Karpas-422 (cell line): ENCODE results near the gene ALPL. TPM values are rescaled to one million over a fixed set of nuclear protein-coding genes. Genes with fewer than 3 reads are reported as not detected.

ENCODE experiments used
- DNase-seq: peaks from one replicate; pipeline ENCODE4 v3.0.0-alpha.2; 2015
- H2AFZ ChIP-seq: fragments of 200-600 bp; sonication (generic); 2 replicates; pipeline ENCODE4 v1.6.1; 2014; ENCODE audit warnings: antibody characterized with exemption, low read length, mixed read lengths
- H3K27ac ChIP-seq: fragments of 200-600 bp; sonication (generic); 2 replicates; pipeline ENCODE4 v1.5.1; 2014; ENCODE audit warnings: mild to moderate bottlenecking, low read length, moderate library complexity
- H3K27me3 ChIP-seq: fragments of 200-600 bp; sonication (generic); 2 replicates; pipeline ENCODE4 v1.6.1; 2014; ENCODE audit warnings: low read length, mixed read lengths
- H3K36me3 ChIP-seq: fragments of 200-600 bp; sonication (generic); 2 replicates; pipeline ENCODE4 v1.6.1; 2014; ENCODE audit warnings: low read length, mixed read lengths; ENCODE audit not compliant: insufficient read depth
- H3K4me1 ChIP-seq: fragments of 200-600 bp; sonication (generic); 2 replicates; pipeline ENCODE4 v1.6.1; 2014; ENCODE audit warnings: mild to moderate bottlenecking, low read length, mixed read lengths
- H3K4me2 ChIP-seq: fragments of 200-600 bp; sonication (generic); 2 replicates; pipeline ENCODE4 v1.6.1; 2014; ENCODE audit warnings: low read length, low read depth, mild to moderate bottlenecking; ENCODE audit not compliant: poor library complexity, severe bottlenecking
- H3K4me3 ChIP-seq: fragments of 200-600 bp; sonication (generic); 2 replicates; pipeline ENCODE4 v1.5.1; 2014; ENCODE audit warnings: mild to moderate bottlenecking, antibody characterized with exemption, low read length, mixed read lengths
- H3K79me2 ChIP-seq: fragments of 200-600 bp; sonication (generic); 2 replicates; pipeline ENCODE4 v1.6.1; 2014; ENCODE audit warnings: mild to moderate bottlenecking, low read length, mixed read lengths
- H3K9ac ChIP-seq: fragments of 200-600 bp; sonication (generic); 2 replicates; pipeline ENCODE4 v1.6.0; 2014; ENCODE audit warnings: low read length
- H3K9me2 ChIP-seq: fragments of 200-600 bp; sonication (generic), shearing (Covaris generic); replicated peaks from 2 replicates; pipeline ENCODE4 v1.6.0; 2014; ENCODE audit warnings: mild to moderate bottlenecking, low read length, moderate library complexity; ENCODE audit not compliant: insufficient read depth
- H3K9me3 ChIP-seq: fragments of 300-700, 200-600 bp; sonication (generic); 2 replicates; pipeline ENCODE4 v1.6.1; 2014; ENCODE audit warnings: low read length, mixed read lengths
- H4K20me1 ChIP-seq: fragments of 200-600 bp; sonication (generic); 2 replicates; pipeline ENCODE4 v1.6.1; 2014; ENCODE audit warnings: mild to moderate bottlenecking, antibody characterized with exemption, low read length, low read depth; ENCODE audit not compliant: insufficient read depth
- total RNA-seq: library from RNA; depleted of rRNA; stranded (reverse); fragments of >200 nt; shearing (Covaris generic); gene quantifications from 2 replicates; pipeline ENCODE4 v1.2.3, GENCODE V29; 2014; ENCODE audit warnings: low replicate concordance

The ALPL gene
- total RNA-seq, 1 experiment from 2014 or later: not detected

DNA sequence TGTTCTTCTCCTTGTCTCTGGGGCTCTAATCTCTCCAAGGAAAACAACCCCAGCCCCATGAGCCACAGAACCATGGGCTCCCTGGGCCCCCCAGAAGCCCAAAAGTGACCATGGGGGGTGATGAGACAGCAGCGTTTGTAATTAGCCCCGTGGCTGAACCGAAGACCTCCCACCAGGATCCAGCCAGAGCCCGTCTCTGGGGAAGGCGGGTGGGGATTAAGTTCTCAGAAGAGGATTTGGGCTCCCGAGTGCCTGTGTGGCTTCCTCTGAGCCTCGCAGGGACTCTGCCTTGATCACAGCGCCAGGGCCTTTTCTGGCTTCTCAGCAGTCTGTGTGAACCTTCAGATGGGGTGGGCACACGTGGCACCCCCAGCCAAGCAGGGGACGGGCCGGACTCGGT is 77.0 kb downstream of the ALPL start:
- H3K4me3 ChIP-seq: no peak overlapping the region
- no peak for DNase-seq
- H3K79me2 ChIP-seq: no peaks in the 10 kb centered on the region
- H2AFZ ChIP-seq: no peak overlapping the region
- no peak overlapping the region for H3K9ac ChIP-seq
- H3K27ac ChIP-seq: no peak overlapping the region
- no peaks in the 10 kb centered on the region for H4K20me1 ChIP-seq
- no peak overlapping the region for H3K4me2 ChIP-seq
- no peaks in the 10 kb centered on the region for H3K4me1 ChIP-seq
- H3K36me3 ChIP-seq: no peaks in the 10 kb centered on the region
- no peaks in the 10 kb centered on the region for H3K9me3 ChIP-seq
- H3K9me2 ChIP-seq: no peaks in the 10 kb centered on the region
- H3K27me3 ChIP-seq: no peaks in the 10 kb centered on the region

DNA sequence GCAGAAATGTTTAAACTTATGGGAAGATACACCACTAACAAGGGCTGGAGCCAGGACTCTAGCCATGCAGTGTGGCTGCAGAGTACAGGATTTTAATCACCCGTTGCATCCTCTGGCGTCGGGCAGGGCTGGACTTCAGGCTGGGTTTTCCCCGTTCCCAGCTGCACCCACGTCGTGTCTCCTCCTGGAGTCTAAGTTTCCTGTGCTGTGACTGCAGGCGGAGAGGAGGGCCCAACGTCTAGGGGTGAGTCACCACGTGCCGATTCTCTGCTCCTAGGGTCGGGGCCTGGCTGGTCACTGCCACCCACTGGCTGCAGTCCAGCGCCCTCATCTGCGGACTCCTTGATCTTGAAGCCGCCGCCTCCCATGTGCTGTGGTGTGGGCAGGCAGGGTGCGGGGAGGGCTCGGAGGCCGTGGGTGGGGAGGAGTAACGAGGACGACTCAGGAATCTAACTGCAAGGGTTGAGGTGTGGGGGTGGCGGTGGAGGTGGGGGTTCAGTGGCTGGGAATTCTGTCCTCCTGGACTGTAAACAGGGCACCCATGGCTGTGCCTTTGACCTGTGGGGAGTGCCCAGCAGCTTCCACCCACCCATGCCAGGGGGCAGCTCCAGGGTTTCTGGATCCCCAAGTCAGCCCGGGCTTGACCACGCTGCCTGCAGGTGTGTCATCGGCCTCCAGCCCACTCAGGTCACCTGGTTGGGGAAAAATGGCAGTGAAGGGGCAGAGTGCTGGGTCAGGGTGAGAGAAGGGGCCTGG is 77.8 kb downstream of the ALPL start:
- Histone ChIP-seq H3K9me2 (no peaks in the 10 kb centered on the region), H3K27me3 (no peaks in the 10 kb centered on the region), H3K79me2 (no peaks in the 10 kb centered on the region), H4K20me1 (no peaks in the 10 kb centered on the region), H3K4me1 (no peaks in the 10 kb centered on the region), H3K9ac (no peak overlapping the region), H3K27ac (no peak overlapping the region), H3K36me3 (no peaks in the 10 kb centered on the region), H3K4me3 (no peak overlapping the region), H3K4me2 (no peak overlapping the region), H3K9me3 (no peaks in the 10 kb centered on the region), H2AFZ (no peak overlapping the region)
- no peak for DNase-seq

- DNase-seq: no peak
- no peak overlapping the region for H3K9ac ChIP-seq
Observed at GRCh38 chr1:21587602-21587953, 78.4 kb downstream of the ALPL start.

GRCh38 chr1:21589618-21590017 is 80.4 kb downstream of the ALPL start:
- Histone ChIP-seq H3K9me3 (no peaks in the 10 kb centered on the region), H3K4me3 (no peak overlapping the region), H3K4me2 (no peak overlapping the region), H4K20me1 (no peaks in the 10 kb centered on the region), H3K27ac (no peak overlapping the region), H3K4me1 (no peaks in the 10 kb centered on the region), H3K9me2 (no peaks in the 10 kb centered on the region), H3K36me3 (no peaks in the 10 kb centered on the region), H2AFZ (no peak overlapping the region), H3K9ac (no peak overlapping the region), H3K27me3 (no peaks in the 10 kb centered on the region), H3K79me2 (no peaks in the 10 kb centered on the region)
- DNase-seq: no peak

More at GRCh38 chr1:21587602-21587953, 78.4 kb downstream of the ALPL start:
- Histone ChIP-seq H3K4me3 (no peak overlapping the region), H3K9me2 (no peaks in the 10 kb centered on the region), H3K36me3 (no peaks in the 10 kb centered on the region), H3K27me3 (no peaks in the 10 kb centered on the region), H3K27ac (no peak overlapping the region), H3K79me2 (no peaks in the 10 kb centered on the region), H2AFZ (no peak overlapping the region), H3K4me1 (no peaks in the 10 kb centered on the region), H3K9me3 (no peaks in the 10 kb centered on the region), H4K20me1 (no peaks in the 10 kb centered on the region), H3K4me2 (no peak overlapping the region)

DNA sequence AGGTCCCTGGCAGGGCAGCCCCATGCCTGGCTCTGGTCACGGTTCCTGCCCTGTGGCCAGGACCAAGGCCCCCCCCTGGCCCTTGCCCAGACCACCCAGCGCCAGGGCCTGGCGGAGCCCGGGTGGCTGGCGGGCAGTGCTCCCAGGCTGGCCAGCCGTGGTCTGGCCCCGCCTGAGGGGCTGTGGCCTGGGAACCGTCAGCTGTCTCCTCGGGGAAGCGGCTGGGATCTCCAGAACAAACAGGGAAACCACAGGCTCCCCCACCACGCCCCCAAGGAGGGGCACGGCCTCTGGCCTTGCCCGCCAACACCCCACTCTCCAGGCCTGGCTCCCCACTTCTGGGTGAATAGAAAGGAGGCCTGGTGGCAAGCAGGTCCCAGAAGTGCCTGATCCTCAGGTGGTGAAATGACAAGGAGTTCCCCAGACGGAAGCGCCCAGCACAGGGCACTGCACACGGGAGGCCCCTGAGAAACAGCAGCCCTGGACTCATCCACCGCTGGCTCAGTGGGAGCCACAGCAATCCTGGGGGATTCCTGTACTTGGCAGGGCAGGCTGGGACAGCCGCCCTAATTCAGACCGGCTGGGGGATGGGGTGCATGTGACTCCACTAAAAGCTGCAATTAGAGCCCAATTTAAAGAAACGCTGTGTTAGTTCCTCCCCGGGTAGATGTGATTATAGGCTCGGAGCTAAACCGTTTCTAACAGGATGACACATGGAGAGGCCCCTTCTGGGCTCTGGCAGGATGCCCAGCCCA is 81.1 kb downstream of the ALPL start:
- no peaks in the 10 kb centered on the region for H3K9me3 ChIP-seq
- no peak overlapping the region for H3K27ac ChIP-seq
- no peak overlapping the region for H2AFZ ChIP-seq
- no peaks in the 10 kb centered on the region for H3K9me2 ChIP-seq
- no peaks in the 10 kb centered on the region for H4K20me1 ChIP-seq
- H3K9ac ChIP-seq: no peak overlapping the region
- H3K4me2 ChIP-seq: no peak overlapping the region
- H3K36me3 ChIP-seq: no peaks in the 10 kb centered on the region
- DNase-seq: no peak
- no peaks in the 10 kb centered on the region for H3K4me1 ChIP-seq
- no peak overlapping the region for H3K4me3 ChIP-seq
- no peaks in the 10 kb centered on the region for H3K27me3 ChIP-seq
- no peaks in the 10 kb centered on the region for H3K79me2 ChIP-seq

GRCh38 chr1:21590934-21591333 is 81.7 kb downstream of the ALPL start:
- Histone ChIP-seq H3K4me1 (no peaks in the 10 kb centered on the region), H3K27me3 (no peaks in the 10 kb centered on the region), H3K79me2 (no peaks in the 10 kb centered on the region), H4K20me1 (no peaks in the 10 kb centered on the region), H3K9me2 (no peaks in the 10 kb centered on the region), H3K4me2 (no peak overlapping the region), H3K36me3 (no peaks in the 10 kb centered on the region), H2AFZ (no peak overlapping the region), H3K27ac (no peak overlapping the region), H3K9ac (no peak overlapping the region), H3K4me3 (no peak overlapping the region), H3K9me3 (no peaks in the 10 kb centered on the region)
- DNase-seq: no peak

DNA sequence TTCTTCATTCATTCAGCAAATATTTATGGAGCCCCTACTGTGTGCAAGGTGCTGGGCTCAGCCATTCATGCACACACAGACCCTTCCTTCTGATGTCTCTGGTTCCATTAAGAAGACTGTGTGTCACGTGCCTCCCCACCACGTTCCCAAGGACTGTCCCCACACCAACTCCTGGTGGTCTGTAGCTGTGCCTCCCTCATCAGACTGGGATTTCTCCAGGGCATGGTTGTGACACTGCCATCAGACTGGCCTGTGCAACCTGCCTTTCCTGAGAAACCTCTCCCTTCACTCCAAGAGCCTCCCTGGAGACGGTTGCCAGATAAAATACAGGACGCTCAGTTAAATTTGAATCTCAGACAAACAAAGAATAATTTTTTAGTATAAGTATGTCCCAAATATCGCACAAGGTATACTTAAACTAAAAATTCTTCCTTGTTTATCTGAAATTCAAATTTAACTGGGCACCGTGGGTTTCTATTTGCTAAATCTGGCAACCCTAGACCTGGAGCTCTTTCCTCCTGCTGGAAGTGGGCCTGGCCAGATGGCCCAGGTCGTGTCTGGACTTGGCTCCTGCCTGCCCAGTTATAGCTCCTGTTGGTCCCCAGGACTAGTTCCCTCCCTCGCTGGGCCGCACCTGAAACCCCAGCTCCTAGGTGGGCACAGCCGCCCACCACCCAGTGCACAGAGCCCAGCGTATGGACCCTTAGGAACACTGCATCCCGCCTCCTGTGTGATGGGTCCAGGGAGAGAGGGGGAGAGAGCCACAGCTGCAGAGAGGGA is 83.1 kb downstream of the ALPL start:
- Histone ChIP-seq H3K27ac (no peak overlapping the region), H3K4me2 (no peak overlapping the region), H3K9me2 (no peaks in the 10 kb centered on the region), H3K27me3 (no peaks in the 10 kb centered on the region), H3K9me3 (no peaks in the 10 kb centered on the region), H2AFZ (no peak overlapping the region), H3K4me1 (no peaks in the 10 kb centered on the region), H3K9ac (no peak overlapping the region), H3K79me2 (no peaks in the 10 kb centered on the region), H4K20me1 (no peaks in the 10 kb centered on the region), H3K36me3 (no peaks in the 10 kb centered on the region), H3K4me3 (no peak overlapping the region)
- DNase-seq: no peak

GRCh38 chr1:21593231-21593630 is 84.0 kb downstream of the ALPL start:
- no peaks in the 10 kb centered on the region for H3K36me3 ChIP-seq
- H3K4me2 ChIP-seq: no peak overlapping the region
- no peak overlapping the region for H3K4me3 ChIP-seq
- DNase-seq: no peak
- no peaks in the 10 kb centered on the region for H3K79me2 ChIP-seq
- no peaks in the 10 kb centered on the region for H4K20me1 ChIP-seq
- no peaks in the 10 kb centered on the region for H3K9me3 ChIP-seq
- no peak overlapping the region for H3K9ac ChIP-seq
- no peaks in the 10 kb centered on the region for H3K9me2 ChIP-seq
- no peaks in the 10 kb centered on the region for H3K27me3 ChIP-seq
- no peak overlapping the region for H2AFZ ChIP-seq
- no peak overlapping the region for H3K27ac ChIP-seq
- H3K4me1 ChIP-seq: no peaks in the 10 kb centered on the region
